ENCODE data around the gene PIAS3.

Gene PIAS3

GRCh38 chr1:145858901-145859490, at the start of gene PIAS3:
TSS of gene PIAS3 (minus strand) at chr1:145859081. CDS start at chr1:145858990, 91 bp downstream.
- peak; percentile 71 for FAIRE-seq

GRCh38 chr1:145908653-145909052, 49.8 kb upstream of the PIAS3 start:
- FAIRE-seq = no peak

- no peak for FAIRE-seq
Observed at GRCh38 chr1:145906954-145907753, 48.3 kb upstream of the PIAS3 start.

- FAIRE-seq = no peak
Observed at GRCh38 chr1:145901312-145902021, 42.6 kb upstream of the PIAS3 start.

GRCh38 chr1:145898756-145899155, 39.9 kb upstream of the PIAS3 start:
- FAIRE-seq = no peak

GRCh38 chr1:145897969-145898368, 39.1 kb upstream of the PIAS3 start:
- FAIRE-seq = no peak

GRCh38 chr1:145895471-145895870, 36.6 kb upstream of the PIAS3 start:
- FAIRE-seq = no peak

- no peak for FAIRE-seq
Observed at GRCh38 chr1:145893306-145894055, 34.6 kb upstream of the PIAS3 start.

GRCh38 chr1:145892486-145893087, 33.7 kb upstream of the PIAS3 start:
- peak; percentile 14 for FAIRE-seq

GRCh38 chr1:145891587-145892485, 33.0 kb upstream of the PIAS3 start:
- peak; percentile 99 for FAIRE-seq

- no peak for FAIRE-seq
Observed at GRCh38 chr1:145891143-145891542, 32.3 kb upstream of the PIAS3 start.

GRCh38 chr1:145889722-145890121, 30.8 kb upstream of the PIAS3 start:
- no peak for FAIRE-seq

- no peak for FAIRE-seq
Observed at GRCh38 chr1:145887631-145888030, 28.8 kb upstream of the PIAS3 start.

- no peak for FAIRE-seq
Observed at GRCh38 chr1:145886816-145887215, 27.9 kb upstream of the PIAS3 start.

GRCh38 chr1:145886390-145886789, 27.5 kb upstream of the PIAS3 start:
- FAIRE-seq = no peak

- no peak for FAIRE-seq
Observed at GRCh38 chr1:145885738-145886287, 26.9 kb upstream of the PIAS3 start, which contains the start of gene ANKRD35. TSS of gene ANKRD35 (minus strand) at chr1:145885866. CDS start at chr1:145885758, 108 bp downstream.

- no peak for FAIRE-seq
Observed at GRCh38 chr1:145884675-145885074, 25.8 kb upstream of the PIAS3 start.

GRCh38 chr1:145879775-145880174, 20.9 kb upstream of the PIAS3 start:
- FAIRE-seq = no peak

- no peak for FAIRE-seq
Observed at GRCh38 chr1:145878724-145879123, 19.8 kb upstream of the PIAS3 start.

- no peak for FAIRE-seq
Observed at GRCh38 chr1:145877923-145878486, 19.1 kb upstream of the PIAS3 start.

- FAIRE-seq = no peak
Observed at GRCh38 chr1:145874646-145875045, 15.8 kb upstream of the PIAS3 start.

Measured in A204.1 (cell line).